Endometrial microvascular endothelial cells (primary cell): ENCODE results near the gene ERLEC1. TPM values are rescaled to one million over a fixed set of nuclear protein-coding genes. Genes with fewer than 3 reads are reported as not detected.
"Not testable (repeated sequence)": the region's sequence is repeated elsewhere in the genome, so short reads cannot be mapped to it uniquely, and the experiment has no call there.

Experiments used
- in situ Hi-C: cut with HindIII; loops from 2 replicates; pipeline ENCODE4 v1.10.0; 2017; ENCODE audit warnings: low sequenced_read_pairs, low pct_unique_long_range_greater_than_20kb; ENCODE audit errors: inconsistent ontology term
- total RNA-seq: library from RNA; depleted of rRNA; stranded (reverse); fragments of >200 nt; gene quantifications from one replicate; pipeline ENCODE4 v1.2.3, GENCODE V29; 2015; ENCODE audit errors: inconsistent ontology term

Gene ERLEC1
- total RNA-seq, 1 donor from 2014 or later = 37.4 TPM

GRCh38 chr2:53826587-53827397 is 39.9 kb downstream of the ERLEC1 start:
- in situ Hi-C loops = no loop called here

- in situ Hi-C loops = no loop called here
These were observed 40.7 kb downstream of the ERLEC1 start for GRCh38 chr2:53827398-53828175.

GRCh38 chr2:53828331-53828730 is 41.5 kb downstream of the ERLEC1 start:
- in situ Hi-C loops = no loop called here

GRCh38 chr2:53829273-53829979 is 42.6 kb downstream of the ERLEC1 start:
- in situ Hi-C loops = no loop called here

GRCh38 chr2:53829980-53830290 is 43.1 kb downstream of the ERLEC1 start:
- in situ Hi-C loops = not testable (repeated sequence)

- in situ Hi-C loops = no loop called here
These were observed 53.7 kb downstream of the ERLEC1 start for GRCh38 chr2:53840580-53840979.

- in situ Hi-C loops = not testable (repeated sequence)
These were observed 54.8 kb downstream of the ERLEC1 start for GRCh38 chr2:53841651-53842050.

- in situ Hi-C loops = no loop called here
These were observed 56.0 kb downstream of the ERLEC1 start for GRCh38 chr2:53842891-53843290.

GRCh38 chr2:53843595-53843994 is 56.8 kb downstream of the ERLEC1 start:
- in situ Hi-C loops = no loop called here

- in situ Hi-C loops = no loop called here
These were observed 61.2 kb downstream of the ERLEC1 start for GRCh38 chr2:53848062-53848461.

- in situ Hi-C loops = not testable (repeated sequence)
These were observed 64.4 kb downstream of the ERLEC1 start for GRCh38 chr2:53851052-53851757.

- in situ Hi-C loops = no loop called here
These were observed 65.7 kb downstream of the ERLEC1 start for GRCh38 chr2:53852532-53852931.

GRCh38 chr2:53854678-53855077 is 67.8 kb downstream of the ERLEC1 start:
- in situ Hi-C loops = no loop called here

- in situ Hi-C loops = no loop called here
These were observed 69.4 kb downstream of the ERLEC1 start for GRCh38 chr2:53856272-53856671.

GRCh38 chr2:53859206-53860181 is 72.7 kb downstream of the ERLEC1 start, which contains the start of gene GPR75:
Gene GPR75 (minus strand): TSS chr2:53859967. CDS start chr2:53854756, 5,211 bp downstream.
- in situ Hi-C loops = no loop called here

- in situ Hi-C loops = no loop called here
These were observed 75.0 kb downstream of the ERLEC1 start for GRCh38 chr2:53861824-53862223.

- in situ Hi-C loops = no loop called here
These were observed 76.8 kb downstream of the ERLEC1 start for GRCh38 chr2:53863538-53864227.
